Mesenchymal stem cell (in vitro differentiated cells and primary cell): Measurements from ENCODE around the gene GGTLC2.

ENCODE experiments used
- DNase-seq: peaks from one replicate; pipeline ENCODE4 v3.0.0-alpha.2; 2013
- H2AFZ ChIP-seq: one replicate; pipeline ENCODE4 v1.6.1; 2013; ENCODE audit warnings: low read depth, mild to moderate bottlenecking, control low read depth, inconsistent platforms, low read length, moderate library complexity
- H2AK5ac ChIP-seq: 2 replicates; pipeline ENCODE4 v1.6.1; 2013; ENCODE audit warnings: low read length, moderate library complexity, mild to moderate bottlenecking, inconsistent platforms; ENCODE audit not compliant: severe bottlenecking
- H2BK120ac ChIP-seq: one replicate; pipeline ENCODE4 v1.6.1; 2013; ENCODE audit warnings: low read depth, mild to moderate bottlenecking, inconsistent platforms, low read length, moderate library complexity
- H2BK12ac ChIP-seq, 2 experiments: one replicate each; pipeline ENCODE4 v1.6.1; 2013; ENCODE audit warnings: inconsistent platforms in 2 of 2, low read length in 2 of 2, mild to moderate bottlenecking in 2 of 2, moderate library complexity in 2 of 2, control low read depth in 1 of 2
- H2BK15ac ChIP-seq: one replicate; pipeline ENCODE4 v1.6.1; 2013; ENCODE audit warnings: mild to moderate bottlenecking, low read depth, inconsistent platforms; ENCODE audit not compliant: poor library complexity, severe bottlenecking
- H2BK5ac ChIP-seq: 2 replicates; pipeline ENCODE4 v1.6.1; 2013; ENCODE audit warnings: low read depth, mild to moderate bottlenecking, low read length, control low read depth, inconsistent platforms; ENCODE audit not compliant: poor library complexity, severe bottlenecking
- H3K14ac ChIP-seq, 2 experiments: one replicate each; pipeline ENCODE4 v1.6.1; 2013; ENCODE audit warnings: inconsistent platforms in 2 of 2, low read length in 2 of 2, control low read depth in 1 of 2, mild to moderate bottlenecking in 1 of 2, moderate library complexity in 1 of 2
- H3K18ac ChIP-seq, 2 experiments: one replicate each; pipeline ENCODE4 v1.6.1; 2013; ENCODE audit warnings: inconsistent platforms in 2 of 2, low read length in 2 of 2, control low read depth in 1 of 2, low read depth in 1 of 2, mild to moderate bottlenecking in 1 of 2
- H3K23ac ChIP-seq, 2 experiments: one replicate each; pipeline ENCODE4 v1.6.1; 2013; ENCODE audit warnings: inconsistent platforms in 2 of 2, low read length in 2 of 2, mild to moderate bottlenecking in 2 of 2, moderate library complexity in 2 of 2, control low read depth in 1 of 2
- H3K27ac ChIP-seq: 2 replicates; pipeline ENCODE4 v1.5.1; 2013; ENCODE audit warnings: mild to moderate bottlenecking, moderate library complexity, low read length, control low read depth, inconsistent platforms; ENCODE audit not compliant: poor library complexity, severe bottlenecking
- H3K27me3 ChIP-seq, 2 experiments: 2 replicates each; pipeline versions ENCODE4 v1.6.1 to v1.7.0; 2013; ENCODE audit warnings: low read length in 2 of 2, mild to moderate bottlenecking in 2 of 2, moderate library complexity in 2 of 2, control low read depth in 1 of 2, inconsistent platforms in 1 of 2; ENCODE audit not compliant: control insufficient read depth in 1 of 2, insufficient read depth in 1 of 2
- H3K36me3 ChIP-seq, 2 experiments: 2 replicates each; pipeline versions ENCODE4 v1.6.1 to v1.7.0; 2013; ENCODE audit warnings: low read length in 2 of 2, control low read depth in 1 of 2, inconsistent platforms in 1 of 2, low read depth in 1 of 2, mild to moderate bottlenecking in 1 of 2; ENCODE audit not compliant: insufficient read depth in 2 of 2, control insufficient read depth in 1 of 2
- H3K4ac ChIP-seq, 2 experiments: one replicate each; pipeline ENCODE4 v1.6.1; 2013; ENCODE audit warnings: inconsistent platforms in 2 of 2, low read length in 2 of 2, mild to moderate bottlenecking in 2 of 2, moderate library complexity in 2 of 2, control low read depth in 1 of 2, low read depth in 1 of 2
- H3K4me1 ChIP-seq: 2 replicates; pipeline ENCODE4 v1.6.1; 2013; ENCODE audit warnings: low read depth, low read length, control low read depth; ENCODE audit not compliant: control insufficient read depth, insufficient read depth
- H3K4me2 ChIP-seq: 2 replicates; pipeline ENCODE4 v1.6.1; 2013; ENCODE audit warnings: low read length, mild to moderate bottlenecking, inconsistent platforms; ENCODE audit not compliant: poor library complexity, severe bottlenecking
- H3K4me3 ChIP-seq, 2 experiments: 2 replicates each; pipeline versions ENCODE4 v1.5.1 to v1.7.0; 2013; ENCODE audit warnings: low read length in 2 of 2, mild to moderate bottlenecking in 2 of 2, control low read depth in 1 of 2, low read depth in 1 of 2; ENCODE audit not compliant: insufficient read depth in 1 of 2
- H3K79me1 ChIP-seq: replicated peaks from 2 replicates; pipeline ENCODE4 v1.6.1; 2013; ENCODE audit warnings: mild to moderate bottlenecking, control low read depth, low read length, inconsistent platforms; ENCODE audit not compliant: poor library complexity, severe bottlenecking
- H3K9ac ChIP-seq: 2 replicates; pipeline ENCODE4 v1.7.0; 2013; ENCODE audit warnings: mild to moderate bottlenecking, low read length, moderate library complexity
- H3K9me3 ChIP-seq: 2 replicates; pipeline ENCODE4 v1.7.0; 2013; ENCODE audit warnings: mild to moderate bottlenecking, low read length; ENCODE audit not compliant: control insufficient read depth
- H4K8ac ChIP-seq: one replicate; pipeline ENCODE4 v1.6.1; 2013; ENCODE audit warnings: inconsistent platforms, mild to moderate bottlenecking, low read length, moderate library complexity
- H4K91ac ChIP-seq: one replicate; pipeline ENCODE4 v1.6.1; 2013; ENCODE audit warnings: mild to moderate bottlenecking, low read length, inconsistent platforms
- WGBS: methylation state at CpG from one replicate; pipeline ENCODE4 v1.1.7; 2013; ENCODE audit warnings: mixed read lengths; 5-methylcytosine and 5-hydroxymethylcytosine counted together

Gene GGTLC2

GRCh38 chr22:22673099-22673498, 28.7 kb downstream of the GGTLC2 start:
- Histone ChIP-seq H3K79me1 (no peaks in the 10 kb centered on the region), H3K9ac (no peak overlapping the region), H3K4me1 (no peaks in the 10 kb centered on the region), H3K23ac (no peak overlapping the region), H2AFZ (no peak overlapping the region), H2BK120ac (no peak overlapping the region), H3K36me3 (no peaks in the 10 kb centered on the region), H2BK15ac (no peak overlapping the region), H3K4me2 (no peak overlapping the region), H2AK5ac (no peak overlapping the region), H3K9me3 (peaks cover 22% of the 10 kb centered on the region), H3K4me3 (no peak overlapping the region), H3K27ac (no peak overlapping the region), H2BK5ac (no peak overlapping the region), H3K27me3 (peaks cover 4 to 52% of the 10 kb centered on the region in 2 experiments), H4K91ac (no peak overlapping the region), H3K14ac (no peak overlapping the region), H4K8ac (no peak overlapping the region), H2BK12ac (no peak overlapping the region), H3K18ac (no peak overlapping the region), H3K4ac (no peak overlapping the region)
- DNase-seq = no peak
- 14% methylated on average over 2 of the region's 3 CpGs for WGBS

DNA sequence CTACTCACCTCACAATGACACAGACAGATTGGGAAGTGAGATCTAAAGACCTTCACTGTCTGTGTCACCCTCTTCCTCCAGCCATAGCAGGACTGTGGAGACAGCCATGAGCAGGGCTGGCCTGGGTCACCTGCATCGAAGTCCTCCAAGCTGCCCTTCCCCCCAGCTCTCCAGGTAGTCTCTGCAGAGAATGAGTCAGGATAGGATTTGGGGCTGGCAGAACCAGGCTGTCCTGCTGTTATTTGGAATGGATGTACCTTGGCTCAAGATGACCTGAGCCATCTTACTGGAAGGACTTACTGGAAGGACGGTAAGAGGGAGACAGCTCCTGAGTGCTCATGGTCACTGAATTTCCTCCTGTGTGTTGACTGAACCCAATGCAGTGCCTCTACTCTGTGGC, 29.2 kb downstream of the GGTLC2 start:
- Histone ChIP-seq H3K36me3 (no peaks in the 10 kb centered on the region), H3K9ac (no peak overlapping the region), H3K27me3 (peaks cover 3 to 47% of the 10 kb centered on the region in 2 experiments), H3K4me2 (no peak overlapping the region), H2BK12ac (no peak overlapping the region), H3K27ac (no peak overlapping the region), H3K9me3 (peaks cover 22% of the 10 kb centered on the region), H2AFZ (no peak overlapping the region), H3K14ac (no peak overlapping the region), H4K8ac (no peak overlapping the region), H4K91ac (no peak overlapping the region), H3K23ac (no peak overlapping the region), H2AK5ac (no peak overlapping the region), H2BK5ac (no peak overlapping the region), H3K79me1 (no peaks in the 10 kb centered on the region), H2BK15ac (no peak overlapping the region), H2BK120ac (no peak overlapping the region), H3K4me1 (no peaks in the 10 kb centered on the region), H3K4ac (no peak overlapping the region), H3K18ac (no peak overlapping the region), H3K4me3 (no peak overlapping the region)
- 85% methylated on average over 2 of the region's 2 CpGs for WGBS
- DNase-seq = no peak

DNA sequence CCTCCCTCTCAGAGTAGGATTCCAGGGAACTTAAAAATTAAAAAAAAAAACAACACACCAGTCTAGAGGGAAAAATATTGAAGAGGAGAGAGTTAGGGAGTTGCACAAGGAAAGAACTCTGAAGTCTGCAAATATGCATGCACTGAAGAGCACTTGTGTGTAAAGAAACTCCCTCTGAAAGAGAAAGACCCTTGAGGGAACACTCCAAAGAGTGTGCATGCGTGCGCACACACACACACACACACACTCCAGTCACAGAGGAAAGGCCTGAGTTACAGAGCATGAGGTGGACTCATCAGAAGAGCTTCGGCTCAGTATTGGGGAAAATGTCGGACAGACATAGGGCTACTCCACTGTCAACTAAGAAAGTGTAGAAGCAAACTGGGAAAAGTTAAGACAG, 30.1 kb downstream of the GGTLC2 start:
- Histone ChIP-seq H2AK5ac (no peak overlapping the region), H2BK15ac (no peak overlapping the region), H2BK120ac (no peak overlapping the region), H3K4me3 (no peak overlapping the region), H3K36me3 (no peaks in the 10 kb centered on the region), H3K27me3 (peaks cover 0 to 45% of the 10 kb centered on the region in 2 experiments), H3K9me3 (peaks cover 14% of the 10 kb centered on the region), H3K23ac (no peak overlapping the region), H2AFZ (no peak overlapping the region), H4K8ac (no peak overlapping the region), H4K91ac (no peak overlapping the region), H3K18ac (no peak overlapping the region), H3K14ac (no peak overlapping the region), H3K79me1 (no peaks in the 10 kb centered on the region), H3K4ac (no peak overlapping the region), H3K4me2 (no peak overlapping the region), H3K9ac (no peak overlapping the region), H2BK5ac (no peak overlapping the region), H2BK12ac (no peak overlapping the region), H3K27ac (no peak overlapping the region), H3K4me1 (no peaks in the 10 kb centered on the region)
- no CpG with 5 or more reads among the region's 4 CpGs for WGBS
- DNase-seq = no peak

DNA sequence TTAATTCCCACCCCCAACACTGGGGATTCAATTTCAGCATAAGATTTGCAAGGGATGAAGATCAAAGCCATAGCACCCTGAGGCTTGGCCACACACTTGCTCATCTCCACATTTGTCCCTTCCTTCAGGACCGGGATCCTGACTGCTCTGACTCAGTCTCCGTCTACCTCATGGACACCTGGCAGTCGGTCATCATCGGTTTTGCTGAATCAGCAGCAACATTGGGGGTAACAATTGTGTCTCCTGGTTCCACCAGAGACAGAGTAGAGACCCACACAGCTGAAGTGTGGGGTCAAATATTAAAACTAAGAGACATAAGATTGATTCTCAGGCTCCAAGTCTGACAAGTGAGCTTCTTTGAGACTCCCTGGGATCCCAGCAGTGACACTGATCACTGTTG, 34.6 kb downstream of the GGTLC2 start:
- Histone ChIP-seq H3K4me2 (no peak overlapping the region), H3K4me3 (no peak overlapping the region), H3K27ac (no peak overlapping the region), H4K91ac (no peak overlapping the region), H2BK12ac (no peak overlapping the region), H3K36me3 (no peaks in the 10 kb centered on the region), H3K4ac (no peak overlapping the region), H3K23ac (no peak overlapping the region), H2BK120ac (no peak overlapping the region), H3K9ac (no peak overlapping the region), H3K14ac (no peak overlapping the region), H3K9me3 (no peaks in the 10 kb centered on the region), H3K27me3 (peaks cover 0 to 43% of the 10 kb centered on the region in 2 experiments), H2AK5ac (no peak overlapping the region), H3K18ac (no peak overlapping the region), H3K4me1 (peaks cover 25% of the 10 kb centered on the region), H2BK5ac (no peak overlapping the region), H4K8ac (no peak overlapping the region), H2BK15ac (no peak overlapping the region), H3K79me1 (no peaks in the 10 kb centered on the region), H2AFZ (no peak overlapping the region)
- 81% methylated on average over 4 of the region's 4 CpGs for WGBS
- DNase-seq = no peak
